Ovary (tissue), 9 donors: ENCODE results near the gene FCGR3A. TPM values are rescaled to one million over a fixed set of nuclear protein-coding genes. Genes with fewer than 3 reads are reported as not detected.

ENCODE experiments used
- DNase-seq, 5 donors: peaks; one replicate each; pipeline ENCODE4 v3.0.0-alpha.2; 2019 to 2020
- H3K27ac ChIP-seq, 2 donors: fragments of 200-600 bp; one replicate each; pipeline versions ENCODE4 v1.5.1 to v1.8.0; 2019 to 2022
- H3K27me3 ChIP-seq: fragments of 200-600 bp; one replicate; pipeline ENCODE4 v1.8.0; 2022
- H3K36me3 ChIP-seq: fragments of 200-600 bp; sonication (generic); one replicate; pipeline ENCODE4 v1.5.1; 2019
- H3K4me1 ChIP-seq: one replicate; pipeline ENCODE4 v1.8.1; 2013; ENCODE audit warnings: mild to moderate bottlenecking, moderate library complexity; ENCODE audit not compliant: insufficient read depth
- H3K4me3 ChIP-seq: fragments of 200-600 bp; sonication (generic); one replicate; pipeline ENCODE4 v1.5.1; 2017
- H3K9me3 ChIP-seq, 2 donors: fragments of 200-600 bp in 1 of 2; sonication (generic) in 1 of 2; one replicate each; pipeline versions ENCODE4 v1.5.1 to v1.8.1; 2013 to 2019; ENCODE audit warnings: mild to moderate bottlenecking in 1 of 2, moderate library complexity in 1 of 2
- EP300 ChIP-seq: sonication (generic); formaldehyde crosslinking; IDR thresholded peaks from one replicate; pipeline ENCODE4 v1.6.1; 2017; ENCODE audit warnings: antibody characterized with exemption
- POLR2A ChIP-seq: fragments of 450-650 bp; IDR thresholded peaks from one replicate; pipeline ENCODE4 v1.6.1; 2017; ENCODE audit warnings: antibody characterized with exemption, mild to moderate bottlenecking, moderate library complexity
- WGBS, 3 donors: extraction: QIAGEN DNeasy Blood & Tissue Kit in 1 of 3; methylation state at CpG; one replicate each; pipeline versions ENCODE4 v1.1.5 to v1.1.7; 2013 to 2017; 5-methylcytosine and 5-hydroxymethylcytosine counted together
- intact Hi-C, 4 donors: fragments of 100-400 bp; cut with DNase I; formaldehyde crosslinking; loops; one replicate each; pipeline versions ENCODE4 v1.11.0 to v1.15.1; 2022 to 2023
- polyA plus RNA-seq, 2 donors: library from polyadenylated mRNA; stranded (reverse); fragments of 200-250 nt in 1 of 2; fragments of 350-450 nt in 1 of 2; fragmentation: Illumina TruSeq in 1 of 2; extraction: RNeasy Lipid Tissue Mini Kit (QIAGEN cat#74804) in 1 of 2; gene quantifications; one replicate each; pipeline ENCODE4 v1.2.3, GENCODE V29; 2013 to 2014
- total RNA-seq, 7 donors: library from RNA; depleted of rRNA in 2 of 7; stranded (reverse); fragments of >200 nt in 2 of 7; fragmentation: NEBNext Ultra II Directional in 3 of 7; extraction: Animal tissue kit (Norgen Biotek cat#: 25700) in 3 of 7; gene quantifications; one replicate each; pipeline versions ENCODE4 v1.1.0 to v1.2.4, GENCODE V29; 2016 to 2023
- TF ChIP-seq, protein P1 (sequence below), 3 donors: fragments of 450-650 bp in 2 of 3; fragments of 200-600 bp in 1 of 3; IDR thresholded peaks; one replicate each; pipeline versions ENCODE4 v1.5.1 to v1.8.0; 2016 to 2022; ENCODE audit warnings: antibody characterized with exemption in 3 of 3, mild to moderate bottlenecking in 1 of 3
- donor health status: DM: no; HTN: no; CAD: no; lungs with moderate emphysema.
- donor health status: DM: no; HTN: no; CAD: no.
- donor health status: Bipolar disorder and iron deficiency.
- donor health status: DM: yes; HTN: yes; CAD: no.
- donor health status: DM: no; HTN: no; CAD: no.
- donor health status: DM: yes; HTN: yes; CAD: no.

The FCGR3A gene
- total and polyA plus RNA-seq, 9 donors = 4.7 to 44.3 (median 6.8) TPM

DNA sequence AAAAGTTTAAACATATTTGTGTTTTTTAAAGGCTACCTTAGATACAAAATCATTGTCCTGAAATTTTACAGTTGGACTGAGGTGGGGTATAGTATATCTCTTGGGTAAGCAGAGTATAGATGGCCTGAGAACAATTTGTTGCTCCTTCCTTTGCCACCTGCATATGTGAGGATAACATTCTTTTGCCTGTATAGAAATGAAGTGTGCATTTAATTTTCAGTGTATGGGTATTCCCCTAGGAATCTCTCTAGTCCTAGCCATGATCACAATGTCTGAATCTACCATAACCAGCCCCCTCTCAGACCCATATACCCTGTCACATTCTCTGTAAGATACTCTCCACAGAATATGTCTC lies 46.2 kb downstream of the FCGR3A start:
- H3K36me3 ChIP-seq = no peaks in the 10 kb centered on the region
- intact Hi-C loops = no loop called here
- TF ChIP-seq EP300 (no peak), POLR2A (no peak)
- TF ChIP-seq, protein P1, sequence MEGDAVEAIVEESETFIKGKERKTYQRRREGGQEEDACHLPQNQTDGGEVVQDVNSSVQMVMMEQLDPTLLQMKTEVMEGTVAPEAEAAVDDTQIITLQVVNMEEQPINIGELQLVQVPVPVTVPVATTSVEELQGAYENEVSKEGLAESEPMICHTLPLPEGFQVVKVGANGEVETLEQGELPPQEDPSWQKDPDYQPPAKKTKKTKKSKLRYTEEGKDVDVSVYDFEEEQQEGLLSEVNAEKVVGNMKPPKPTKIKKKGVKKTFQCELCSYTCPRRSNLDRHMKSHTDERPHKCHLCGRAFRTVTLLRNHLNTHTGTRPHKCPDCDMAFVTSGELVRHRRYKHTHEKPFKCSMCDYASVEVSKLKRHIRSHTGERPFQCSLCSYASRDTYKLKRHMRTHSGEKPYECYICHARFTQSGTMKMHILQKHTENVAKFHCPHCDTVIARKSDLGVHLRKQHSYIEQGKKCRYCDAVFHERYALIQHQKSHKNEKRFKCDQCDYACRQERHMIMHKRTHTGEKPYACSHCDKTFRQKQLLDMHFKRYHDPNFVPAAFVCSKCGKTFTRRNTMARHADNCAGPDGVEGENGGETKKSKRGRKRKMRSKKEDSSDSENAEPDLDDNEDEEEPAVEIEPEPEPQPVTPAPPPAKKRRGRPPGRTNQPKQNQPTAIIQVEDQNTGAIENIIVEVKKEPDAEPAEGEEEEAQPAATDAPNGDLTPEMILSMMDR (IDR thresholded peaks at IDR 0.05) = no peak

DNA sequence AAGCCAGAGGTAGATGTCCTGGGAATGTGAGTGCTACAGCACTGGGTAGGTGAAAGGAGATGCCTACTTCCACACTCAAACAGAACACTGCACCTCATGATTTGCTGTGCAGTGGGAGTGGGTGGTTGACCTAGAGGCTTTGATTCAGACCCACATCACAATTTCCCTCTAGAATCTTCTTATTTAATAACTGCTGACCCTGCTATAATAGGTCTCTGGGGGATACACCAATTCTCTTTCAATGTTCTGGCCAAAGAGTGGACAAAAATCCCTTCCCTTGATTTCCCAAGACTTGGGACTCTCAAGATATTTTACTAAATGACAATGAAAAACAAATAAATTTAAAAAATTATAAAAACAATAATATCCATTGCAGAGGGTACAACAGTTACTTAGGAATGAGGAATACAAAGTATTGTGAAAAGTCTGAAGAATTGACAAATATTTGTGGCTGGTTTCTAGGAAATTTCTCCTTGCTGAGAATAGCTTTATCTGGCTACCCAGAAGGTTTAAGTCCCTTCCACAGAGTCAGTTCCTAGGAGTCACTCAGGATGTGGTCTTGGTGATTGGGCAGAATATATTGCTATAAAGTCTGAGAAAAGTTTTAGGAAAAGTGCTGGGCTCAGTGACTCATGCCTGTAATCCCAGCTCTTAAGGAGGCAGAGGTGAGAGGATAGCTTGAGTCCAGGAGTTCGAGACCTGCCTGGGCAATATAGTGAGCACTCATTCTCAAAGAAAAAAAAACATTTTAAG lies 46.8 kb downstream of the FCGR3A start:
- intact Hi-C loops = no loop called here
- no peak for DNase-seq
- Histone ChIP-seq H3K4me1 (no peaks in the 10 kb centered on the region), H3K36me3 (no peaks in the 10 kb centered on the region), H3K4me3 (no peak overlapping the region), H3K27me3 (no peaks in the 10 kb centered on the region), H3K27ac (no peak overlapping the region), H3K9me3 (no peaks in the 10 kb centered on the region)
- no peak for TF ChIP-seq POLR2A
- no peak for TF ChIP-seq EP300
- TF ChIP-seq, protein P1 (IDR thresholded peaks at IDR 0.05) = no peak
- WGBS, 3 donors = 51 to 95% (median 74%) methylated on average over 1 of the region's 1 CpG

More for the DNA sequence above, 46.2 kb downstream of the FCGR3A start:
- no peaks in the 10 kb centered on the region for H3K9me3 ChIP-seq
- no peaks in the 10 kb centered on the region for H3K27me3 ChIP-seq
- no peak overlapping the region for H3K27ac ChIP-seq
- no peak overlapping the region for H3K4me3 ChIP-seq
- no peak for DNase-seq
- no peaks in the 10 kb centered on the region for H3K4me1 ChIP-seq

DNA sequence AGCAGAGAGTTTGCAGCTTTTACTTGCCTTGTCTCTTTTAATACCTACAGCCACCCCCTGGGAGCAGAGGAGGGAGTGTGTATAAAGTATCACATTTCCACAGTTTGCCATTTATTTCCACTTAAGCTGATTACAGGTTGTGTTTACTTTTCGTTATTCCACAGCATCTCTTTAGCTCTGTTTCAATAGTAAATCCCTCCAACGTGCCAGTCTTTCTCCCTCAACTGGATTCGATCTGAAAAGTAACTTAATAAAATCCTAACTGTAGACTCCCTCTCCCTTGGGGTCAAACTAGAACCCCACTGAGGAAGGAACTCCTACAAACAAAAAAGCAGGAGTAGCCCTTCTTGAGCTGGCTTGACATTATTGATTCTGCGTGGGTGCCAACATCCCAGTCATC lies 47.4 kb downstream of the FCGR3A start:
- no peak overlapping the region for H3K27ac ChIP-seq
- H3K4me1 ChIP-seq = no peaks in the 10 kb centered on the region
- no peak for TF ChIP-seq EP300
- TF ChIP-seq, protein P1 (IDR thresholded peaks at IDR 0.05) = no peak
- no peak for TF ChIP-seq POLR2A
- DNase-seq = no peak
- H3K9me3 ChIP-seq = no peaks in the 10 kb centered on the region
- intact Hi-C loops = no loop called here
- 50 to 71% (median 67%) methylated on average over 4 of the region's 4 CpGs for WGBS, 3 donors
- H3K27me3 ChIP-seq = no peaks in the 10 kb centered on the region
- no peak overlapping the region for H3K4me3 ChIP-seq
- H3K36me3 ChIP-seq = no peaks in the 10 kb centered on the region

DNA sequence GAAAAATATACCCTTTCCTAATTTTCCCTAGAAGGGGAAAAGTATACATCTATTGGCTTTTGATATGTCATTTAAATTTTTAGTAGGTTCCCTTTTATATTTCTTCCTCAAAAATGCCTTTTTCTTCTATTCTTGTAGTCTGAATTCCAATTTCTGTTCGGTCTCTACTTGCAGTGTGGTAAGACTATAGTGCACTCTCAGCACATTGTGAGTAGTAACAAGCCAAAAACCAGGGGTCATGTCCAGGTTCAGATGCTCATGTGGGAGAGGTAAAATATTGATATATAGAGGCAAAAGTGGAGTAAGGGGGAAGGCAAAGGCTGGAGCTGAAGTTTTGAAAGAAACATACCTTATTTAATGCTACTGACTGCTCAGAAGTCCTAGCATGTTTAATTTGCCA lies 48.4 kb downstream of the FCGR3A start:
- Histone ChIP-seq H3K27me3 (no peaks in the 10 kb centered on the region), H3K4me3 (no peak overlapping the region), H3K4me1 (no peaks in the 10 kb centered on the region), H3K27ac (no peak overlapping the region), H3K9me3 (no peaks in the 10 kb centered on the region), H3K36me3 (no peaks in the 10 kb centered on the region)
- 60 to 69% (median 68%) methylated on average over 1 of the region's 1 CpG for WGBS, 3 donors
- intact Hi-C loops = no loop called here
- no peak for TF ChIP-seq POLR2A
- no peak for DNase-seq

DNA sequence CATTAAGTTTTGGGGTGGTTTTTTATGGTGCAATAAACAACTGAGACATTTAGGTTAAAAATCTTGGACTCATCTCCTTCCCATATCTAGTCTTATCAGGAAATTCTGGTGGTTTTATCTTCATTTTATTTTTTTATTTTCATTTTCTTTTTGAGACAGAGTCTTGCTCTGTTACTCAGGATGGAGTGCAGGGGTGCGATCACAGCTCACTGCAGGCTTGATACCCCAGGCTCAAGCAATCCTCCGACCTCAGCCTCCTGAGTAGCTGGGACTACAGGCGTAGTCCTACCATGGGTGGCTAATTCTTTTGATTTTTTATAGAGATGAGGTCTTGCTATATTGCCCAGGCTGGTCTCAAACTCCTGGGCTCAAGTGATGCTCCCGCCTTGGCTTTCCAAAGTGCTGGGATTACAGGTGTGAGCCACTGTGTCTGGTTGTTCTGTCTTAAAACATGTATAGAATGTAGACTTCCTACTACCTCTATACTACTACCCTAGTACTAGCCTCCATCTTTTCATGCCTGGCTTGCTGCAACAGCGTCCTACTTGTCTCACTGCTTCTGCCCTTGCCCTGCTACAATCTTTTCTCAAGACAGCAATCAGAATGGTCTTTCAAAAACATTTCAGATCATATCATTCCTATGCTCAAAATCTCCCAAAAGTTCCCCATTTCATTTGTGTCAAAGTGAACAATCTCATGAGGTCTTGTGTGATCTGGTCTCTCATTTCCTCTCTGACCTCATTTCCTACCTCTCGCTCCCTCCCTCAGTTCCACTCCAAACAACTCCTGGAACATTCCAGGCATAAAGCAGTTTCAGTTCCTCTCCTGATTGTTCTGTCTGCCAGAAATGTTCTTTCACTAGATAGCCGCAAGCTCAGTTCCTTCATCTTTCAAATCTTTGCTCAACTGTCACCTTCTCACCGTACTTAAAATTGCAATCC lies 50.2 kb downstream of the FCGR3A start:
- intact Hi-C loops = no loop called here
- no peaks in the 10 kb centered on the region for H3K27me3 ChIP-seq
- DNase-seq = no peak
- H3K4me3 ChIP-seq = no peak overlapping the region
- 79 to 85% (median 83%) methylated on average over 8 of the region's 8 CpGs for WGBS, 3 donors
- H3K9me3 ChIP-seq = no peaks in the 10 kb centered on the region
- no peaks in the 10 kb centered on the region for H3K36me3 ChIP-seq
- H3K27ac ChIP-seq = no peak overlapping the region
- TF ChIP-seq, protein P1 (IDR thresholded peaks at IDR 0.05) = no peak
- TF ChIP-seq EP300 = no peak
- no peak for TF ChIP-seq POLR2A
- no peaks in the 10 kb centered on the region for H3K4me1 ChIP-seq
